WI38 (cell line): ENCODE measurements around the gene C5orf47.

ENCODE experiments used
- H3K4me3 ChIP-seq: 2 replicates; pipeline ENCODE4 v1.5.1; 2011; ENCODE audit warnings: low read depth, mild to moderate bottlenecking, control low read depth, low read length
- CTCF ChIP-seq: IDR thresholded peaks from 2 replicates; pipeline ENCODE4 v1.5.1; 2012; ENCODE audit warnings: low read depth, mild to moderate bottlenecking, control low read depth, low read length

Gene C5orf47

GRCh38 chr5:173988554-173989431, at the start of gene C5orf47:
TSS of gene C5orf47 (plus strand) at chr5:173989170. CDS start at chr5:173989264, 94 bp downstream.
- TF ChIP-seq CTCF: no peak
- no peak within 1 kb of the TSS for H3K4me3 ChIP-seq

GRCh38 chr5:173940269-173940668, 48.7 kb upstream of the C5orf47 start:
- H3K4me3 ChIP-seq: no peak overlapping the region
- no peak for TF ChIP-seq CTCF

- H3K4me3 ChIP-seq: no peak overlapping the region
- no peak for TF ChIP-seq CTCF
These were observed 47.9 kb upstream of the C5orf47 start for GRCh38 chr5:173941102-173941501.

GRCh38 chr5:173941758-173942401, 47.1 kb upstream of the C5orf47 start:
- H3K4me3 ChIP-seq: no peak overlapping the region
- TF ChIP-seq CTCF: no peak

- TF ChIP-seq CTCF: no peak
- no peak overlapping the region for H3K4me3 ChIP-seq
These were observed 44.5 kb upstream of the C5orf47 start for GRCh38 chr5:173944511-173944910.

- H3K4me3 ChIP-seq: no peak overlapping the region
- no peak for TF ChIP-seq CTCF
These were observed 43.8 kb upstream of the C5orf47 start for GRCh38 chr5:173945160-173945559.

GRCh38 chr5:173946323-173946722, 42.6 kb upstream of the C5orf47 start:
- no peak for TF ChIP-seq CTCF
- H3K4me3 ChIP-seq: no peak overlapping the region
